A673 (cell line): ENCODE measurements around the gene ACAP2. TPM values are rescaled to one million over a fixed set of nuclear protein-coding genes. Genes with fewer than 3 reads are reported as not detected.

Experiments
- BruUV-seq: library from RNA; stranded (reverse); fragments of 400-500 nt; replicated peaks from 2 replicates; lab custom pipeline; 2021; lab: Mats Ljungman, UMichigan
- CTCF ChIA-PET: fragments of 300-600 bp; sonication (Branson Sonifier 250); formaldehyde crosslinking; loops from one replicate; lab custom pipeline; 2022; ENCODE audit warnings: antibody characterized with exemption; lab: Charles Lee
- POLR2A ChIA-PET: fragments of 300-600 bp; sonication (Branson Sonifier 250); formaldehyde crosslinking; loops from one replicate; lab custom pipeline; 2022; ENCODE audit warnings: antibody characterized with exemption; ENCODE audit not compliant: low non-redundant PET; lab: Charles Lee
- DNase-seq: peaks from one replicate; pipeline ENCODE4 v3.0.0-alpha.2; 2015; ENCODE audit warnings: low spot score
- H3K27ac ChIP-seq: fragments of 200-600 bp; sonication (generic); 2 replicates; pipeline ENCODE4 v1.5.1; 2016; ENCODE audit warnings: mixed run types, low read depth, mild to moderate bottlenecking, mixed read lengths, antibody characterized with exemption, low read length; ENCODE audit not compliant: poor library complexity, severe bottlenecking
- H3K27me3 ChIP-seq: fragments of 200-600 bp; sonication (generic); replicated peaks from 2 replicates; pipeline ENCODE4 v1.6.1; 2017; ENCODE audit warnings: mixed run types, low read depth, mild to moderate bottlenecking, mixed read lengths, antibody characterized with exemption, low read length; ENCODE audit not compliant: insufficient read depth, poor library complexity
- H3K36me3 ChIP-seq: fragments of 200-600 bp; sonication (generic); 2 replicates; pipeline ENCODE4 v1.6.1; 2016; ENCODE audit warnings: mixed run types, mild to moderate bottlenecking, mixed read lengths, antibody characterized with exemption, low read length; ENCODE audit not compliant: insufficient read depth, poor library complexity, severe bottlenecking
- H3K4me1 ChIP-seq: fragments of 200-600 bp; sonication (generic); 2 replicates; pipeline ENCODE4 v1.6.1; 2017; ENCODE audit warnings: mixed run types, mild to moderate bottlenecking, mixed read lengths, antibody characterized with exemption, low read length; ENCODE audit not compliant: insufficient read depth, poor library complexity, severe bottlenecking
- H3K4me3 ChIP-seq: fragments of 200-600 bp; sonication (generic); 2 replicates; pipeline ENCODE4 v1.5.1; 2016; ENCODE audit warnings: low read depth, mixed run types, mild to moderate bottlenecking, mixed read lengths, low read length; ENCODE audit not compliant: poor library complexity, severe bottlenecking
- H3K9me3 ChIP-seq: fragments of 200-600 bp; sonication (generic); 2 replicates; pipeline ENCODE4 v1.6.1; 2016; ENCODE audit warnings: mixed run types, low read depth, mild to moderate bottlenecking, mixed read lengths, antibody characterized with exemption, low read length; ENCODE audit not compliant: poor library complexity, severe bottlenecking
- CTCF ChIP-seq: fragments of 300-800, 200-600 bp; sonication (generic); conservative IDR thresholded peaks from 2 replicates; pipeline ENCODE4 v1.5.1; 2017; ENCODE audit warnings: low read depth, mild to moderate bottlenecking, antibody characterized with exemption, low read length, moderate library complexity, mixed read lengths
- EZH2 ChIP-seq: fragments of 200-600 bp; sonication (generic); IDR thresholded peaks from 2 replicates; pipeline ENCODE4 v1.6.1; 2017; ENCODE audit warnings: borderline replicate concordance, low read depth, mild to moderate bottlenecking, mixed read lengths, antibody characterized with exemption, low read length; ENCODE audit not compliant: poor library complexity, severe bottlenecking
- intact Hi-C: fragments of 100-400 bp; cut with micrococcal nuclease; formaldehyde crosslinking; loops from one replicate; pipeline ENCODE4 v1.10.0; 2022; ENCODE audit not compliant: unreplicated experiment
- total RNA-seq: library from RNA; stranded (reverse); gene quantifications from 2 replicates; pipeline ENCODE4 v1.2.3, GENCODE V29; 2021

The ACAP2 gene
- total RNA-seq, 1 experiment from 2014 or later: 47.4 TPM

- no peak for DNase-seq
- H3K4me3 ChIP-seq: no peak overlapping the region
- no peak for TF ChIP-seq CTCF
- no peak for TF ChIP-seq EZH2
- peaks cover 8% of the 10 kb centered on the region for H3K36me3 ChIP-seq
- no peaks in the 10 kb centered on the region for H3K27me3 ChIP-seq
- ChIA-PET CTCF (no interaction called here), POLR2A (no interaction called here)
- no peak overlapping the region for H3K27ac ChIP-seq
- BruUV-seq: no TSS peak
- H3K4me1 ChIP-seq: no peaks in the 10 kb centered on the region
- no peaks in the 10 kb centered on the region for H3K9me3 ChIP-seq
- intact Hi-C loops: no loop called here
Measured at GRCh38 chr3:195306369-195306768, 136.5 kb downstream of the ACAP2 start.

- DNase-seq: no peak
- H3K27me3 ChIP-seq: no peaks in the 10 kb centered on the region
- no peak overlapping the region for H3K27ac ChIP-seq
- ChIA-PET CTCF (no interaction called here), POLR2A (no interaction called here)
- H3K4me1 ChIP-seq: no peaks in the 10 kb centered on the region
- intact Hi-C loops: no loop called here
- no TSS peak for BruUV-seq
- no peak overlapping the region for H3K4me3 ChIP-seq
- H3K9me3 ChIP-seq: no peaks in the 10 kb centered on the region
- H3K36me3 ChIP-seq: peaks cover 11% of the 10 kb centered on the region
- TF ChIP-seq EZH2 (no peak), CTCF (no peak)
Measured at GRCh38 chr3:195302431-195302830, 140.4 kb downstream of the ACAP2 start.

- no peak for TF ChIP-seq EZH2
- no peak for TF ChIP-seq CTCF
- CTCF ChIA-PET: no interaction called here
- no TSS peak for BruUV-seq
- DNase-seq: no peak
- Histone ChIP-seq H3K36me3 (peaks cover 8% of the 10 kb centered on the region), H3K9me3 (no peaks in the 10 kb centered on the region), H3K27me3 (no peaks in the 10 kb centered on the region), H3K4me1 (no peaks in the 10 kb centered on the region), H3K27ac (no peak overlapping the region), H3K4me3 (no peak overlapping the region)
- POLR2A ChIA-PET: no interaction called here
- intact Hi-C loops: no loop called here
Measured at GRCh38 chr3:195297446-195297845, 145.4 kb downstream of the ACAP2 start.
